AG10803 (cell line): ENCODE data around the gene BICD1.

Source experiments
- DNase-seq: peaks from one replicate; pipeline ENCODE4 v3.0.0; 2010; ENCODE audit warnings: low read depth
- H3K4me3 ChIP-seq: 2 replicates; pipeline ENCODE4 v1.5.1; 2011; ENCODE audit warnings: mild to moderate bottlenecking, low read length, control low read depth
- TF ChIP-seq, protein P1 (sequence below): conservative IDR thresholded peaks from 2 replicates; pipeline ENCODE4 v1.5.1; 2011; ENCODE audit warnings: mild to moderate bottlenecking, low read length, control low read depth, inconsistent platforms

Gene BICD1

DNA sequence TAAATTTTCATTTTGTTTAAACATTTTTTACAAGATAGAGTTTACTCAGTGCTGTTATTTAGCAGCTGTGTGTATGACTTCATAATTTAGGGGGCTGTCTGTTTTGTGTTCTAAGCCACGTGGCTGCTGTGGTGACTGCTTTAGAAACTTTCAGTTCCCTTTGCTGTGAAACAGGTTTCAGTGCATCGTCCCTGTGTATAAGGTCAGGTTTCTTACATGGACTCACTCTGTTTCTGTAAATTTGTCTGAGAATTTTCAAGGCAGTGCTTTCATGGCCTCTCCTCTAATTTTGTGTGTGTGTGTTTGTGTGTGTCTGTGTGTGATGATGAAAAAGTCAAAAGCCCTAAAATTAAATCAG, 32.4 kb downstream of the BICD1 start:
- DNase-seq, result peak; percentile 59
- peak overlapping the region; percentile 58 for H3K4me3 ChIP-seq
- TF ChIP-seq, protein P1, sequence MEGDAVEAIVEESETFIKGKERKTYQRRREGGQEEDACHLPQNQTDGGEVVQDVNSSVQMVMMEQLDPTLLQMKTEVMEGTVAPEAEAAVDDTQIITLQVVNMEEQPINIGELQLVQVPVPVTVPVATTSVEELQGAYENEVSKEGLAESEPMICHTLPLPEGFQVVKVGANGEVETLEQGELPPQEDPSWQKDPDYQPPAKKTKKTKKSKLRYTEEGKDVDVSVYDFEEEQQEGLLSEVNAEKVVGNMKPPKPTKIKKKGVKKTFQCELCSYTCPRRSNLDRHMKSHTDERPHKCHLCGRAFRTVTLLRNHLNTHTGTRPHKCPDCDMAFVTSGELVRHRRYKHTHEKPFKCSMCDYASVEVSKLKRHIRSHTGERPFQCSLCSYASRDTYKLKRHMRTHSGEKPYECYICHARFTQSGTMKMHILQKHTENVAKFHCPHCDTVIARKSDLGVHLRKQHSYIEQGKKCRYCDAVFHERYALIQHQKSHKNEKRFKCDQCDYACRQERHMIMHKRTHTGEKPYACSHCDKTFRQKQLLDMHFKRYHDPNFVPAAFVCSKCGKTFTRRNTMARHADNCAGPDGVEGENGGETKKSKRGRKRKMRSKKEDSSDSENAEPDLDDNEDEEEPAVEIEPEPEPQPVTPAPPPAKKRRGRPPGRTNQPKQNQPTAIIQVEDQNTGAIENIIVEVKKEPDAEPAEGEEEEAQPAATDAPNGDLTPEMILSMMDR, result no peak

DNA sequence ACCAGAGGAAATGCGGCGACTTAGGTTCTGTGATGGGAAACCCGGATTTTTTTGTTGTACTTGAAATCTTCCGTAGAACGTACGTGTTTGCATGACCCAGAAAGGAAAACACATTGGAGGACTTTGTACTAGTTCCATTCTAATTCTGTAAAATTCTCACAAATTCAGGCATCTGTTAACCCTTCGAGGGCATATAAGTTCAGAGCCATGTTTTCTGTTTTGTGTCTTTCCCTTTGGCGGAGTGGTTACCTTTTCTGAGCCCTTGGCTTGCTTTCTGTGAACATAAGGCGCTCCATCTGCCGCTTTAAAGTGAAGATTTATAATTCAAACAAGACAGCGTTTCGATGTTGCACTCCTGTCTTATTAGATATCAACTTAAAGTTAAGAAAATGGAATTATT, 34.2 kb downstream of the BICD1 start:
- no peak for DNase-seq
- no peak overlapping the region for H3K4me3 ChIP-seq

DNA sequence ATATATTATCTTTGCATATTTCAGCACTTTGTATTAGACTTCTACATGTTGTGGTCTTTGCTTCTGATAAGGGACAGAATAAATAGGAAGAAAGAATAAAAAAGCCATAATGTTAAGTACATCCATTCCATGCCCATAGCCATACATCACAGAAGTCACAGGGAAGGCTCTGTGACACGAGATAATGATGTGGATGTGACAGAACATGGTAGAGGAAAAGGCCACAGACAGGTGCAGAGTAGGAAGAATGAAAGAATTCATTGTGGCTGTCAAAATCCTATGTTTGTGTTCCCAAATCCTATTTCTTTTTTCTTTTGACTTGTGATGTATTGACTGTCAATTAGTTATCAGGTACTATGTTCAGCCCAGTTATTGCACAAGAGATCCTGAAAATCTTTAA, 38.4 kb downstream of the BICD1 start:
- H3K4me3 ChIP-seq, result no peak overlapping the region
- TF ChIP-seq, protein P1, result no peak
- DNase-seq, result no peak

More for the DNA sequence above, 34.2 kb downstream of the BICD1 start:
- TF ChIP-seq, protein P1, result no peak

DNA sequence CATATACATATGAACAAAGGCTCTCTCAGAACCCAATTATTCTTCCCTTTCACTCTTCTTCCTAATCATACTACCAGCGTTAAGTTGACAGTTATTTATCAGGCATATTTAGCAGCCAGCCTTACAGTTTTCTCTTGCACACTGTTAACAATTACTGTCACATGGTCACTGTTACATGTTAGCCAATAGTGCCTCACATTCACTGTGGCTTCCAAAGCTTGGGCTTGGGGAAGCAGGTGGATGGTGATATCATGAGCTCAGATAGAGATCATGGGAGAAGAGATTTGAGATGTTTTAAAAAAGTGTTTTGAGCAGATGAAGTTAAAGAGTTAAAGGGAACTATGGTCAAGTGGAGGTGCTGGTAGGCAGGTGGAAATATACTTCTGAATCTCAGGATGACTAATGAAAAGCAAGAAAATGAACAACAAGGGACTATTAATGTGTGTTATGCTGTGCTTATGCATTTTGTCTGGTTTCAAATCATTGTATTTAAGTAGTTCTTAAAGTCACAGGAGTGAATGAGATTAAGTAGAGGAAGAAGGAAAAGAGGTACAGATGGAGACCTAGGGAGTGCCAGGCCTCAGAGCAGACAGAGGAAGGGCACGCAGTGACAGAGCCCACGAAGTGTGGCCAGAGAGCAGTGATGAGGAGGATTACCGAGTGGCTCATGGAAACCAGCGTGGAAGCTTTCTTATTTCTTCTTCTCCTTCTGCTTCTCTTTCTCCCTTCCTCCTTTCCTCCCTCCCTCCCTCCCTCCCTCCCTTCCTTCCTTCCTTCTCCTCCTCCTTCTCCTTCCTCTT, 39.6 kb downstream of the BICD1 start:
- TF ChIP-seq, protein P1, result no peak
- no peak for DNase-seq
- H3K4me3 ChIP-seq, result no peak overlapping the region

DNA sequence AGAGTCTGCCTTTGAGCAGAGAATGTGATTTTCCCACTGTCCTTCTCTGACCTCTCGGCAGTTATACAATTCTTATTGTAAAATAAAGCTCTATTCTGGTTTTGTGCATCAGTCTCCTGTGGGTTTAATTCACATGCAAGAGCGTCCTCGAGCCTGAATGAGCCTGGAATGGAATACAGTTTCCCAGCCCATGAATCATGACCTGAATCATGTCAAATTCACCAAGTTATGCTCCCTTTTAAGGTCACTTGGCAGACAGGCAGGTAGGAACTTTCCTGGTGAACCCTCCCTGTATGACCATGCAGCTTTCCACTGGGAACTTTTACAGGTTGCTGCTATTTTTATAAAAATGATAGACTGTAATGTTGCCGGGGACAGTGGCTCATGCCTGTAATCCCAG, 41.7 kb downstream of the BICD1 start:
- H3K4me3 ChIP-seq, result no peak overlapping the region
- TF ChIP-seq, protein P1, result no peak
- no peak for DNase-seq

DNA sequence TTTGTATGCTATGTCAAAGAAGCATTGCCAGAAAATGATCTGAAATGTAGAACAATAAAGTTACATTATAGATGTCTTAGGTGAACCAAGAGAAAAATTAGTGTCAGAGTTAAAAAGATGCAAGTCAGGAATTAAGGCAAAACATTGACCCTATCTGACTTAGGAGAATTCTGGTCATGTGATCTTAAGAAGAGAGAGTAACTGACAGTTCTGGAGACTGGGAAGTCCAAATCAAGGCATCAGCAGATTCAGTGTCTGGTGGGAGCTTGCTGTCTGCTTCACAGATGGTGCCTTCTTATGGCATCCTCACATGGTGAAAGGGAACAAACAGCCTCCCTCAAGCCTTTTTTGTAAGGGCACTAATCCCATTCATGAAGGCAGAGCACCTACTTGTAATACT, 42.8 kb downstream of the BICD1 start:
- no peak for DNase-seq
- TF ChIP-seq, protein P1, result no peak
- no peak overlapping the region for H3K4me3 ChIP-seq

DNA sequence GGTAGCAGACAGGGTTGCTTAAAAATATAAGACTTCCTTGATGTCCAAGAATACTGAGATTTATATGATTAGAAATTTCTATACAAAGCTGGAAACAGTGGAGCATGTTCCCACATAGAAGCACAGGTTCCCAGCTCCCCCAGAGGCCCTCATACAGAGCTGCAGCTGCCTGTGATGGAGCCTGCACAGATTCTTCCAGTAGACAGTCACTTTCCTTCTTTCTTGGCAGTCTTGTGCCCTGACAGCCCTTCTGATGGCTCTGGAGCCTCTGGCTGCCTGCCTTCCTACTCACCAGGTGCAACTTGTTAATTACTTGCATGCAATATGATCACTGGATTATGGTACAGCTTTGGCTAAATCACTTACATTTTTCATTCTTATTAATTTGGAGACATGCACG, 44.4 kb downstream of the BICD1 start:
- no peak overlapping the region for H3K4me3 ChIP-seq
- no peak for DNase-seq
- TF ChIP-seq, protein P1, result no peak
